ENCODE results near the gene SLC13A5. TPM values are rescaled to one million over a fixed set of nuclear protein-coding genes. Genes with fewer than 3 reads are reported as not detected.
"Not testable (repeated sequence)": the region's sequence is repeated elsewhere in the genome, so short reads cannot be mapped to it uniquely, and the experiment has no call there.

Gene SLC13A5
- total and polyA plus RNA-seq, 4 donors = 0.10 to 0.36 TPM; not detected in 2

GRCh38 chr17:6667516-6667915 lies 45.7 kb downstream of the SLC13A5 start:
- Histone ChIP-seq H3K4me3 (ENCODE audit: low read length in 2 of 2) (no peak overlapping the region), H3K4me1 (ENCODE audit: control insufficient read depth in 1 of 2, insufficient read depth in 2 of 2, low read length in 2 of 2) (no peaks in the 10 kb centered on the region), H3K36me3 (ENCODE audit: control insufficient read depth in 1 of 2, insufficient read depth in 2 of 2, low read length in 1 of 2) (no peaks in the 10 kb centered on the region), H3K27me3 (ENCODE audit: control insufficient read depth in 1 of 2, insufficient read depth in 2 of 2, low read length in 1 of 2) (no peaks in the 10 kb centered on the region), H3K27ac (ENCODE audit: low read depth in 1 of 2, low read length in 2 of 2) (no peak overlapping the region), H3K9me3 (ENCODE audit: control insufficient read depth, low read length) (no peaks in the 10 kb centered on the region)
- intact Hi-C loops (cut with DNase I) = loop anchor here (10.0 kb wide), 2 partner anchors 177 to 337 kb away; no protein-coding TSS in a partner anchor
- ATAC-seq (ENCODE audit: low FRiP score) = no peak
- 26 to 37% methylated on average over 6 of the region's 6 CpGs for WGBS, 2 donors
- DNase-seq = no peak

- ATAC-seq (ENCODE audit: low FRiP score) (no peak), DNase-seq (no peak)
- Histone ChIP-seq H3K36me3 (ENCODE audit: control insufficient read depth in 1 of 2, insufficient read depth in 2 of 2, low read length in 1 of 2) (no peaks in the 10 kb centered on the region), H3K4me3 (ENCODE audit: low read length in 2 of 2) (no peak overlapping the region), H3K9me3 (ENCODE audit: control insufficient read depth, low read length) (no peaks in the 10 kb centered on the region), H3K27ac (ENCODE audit: low read depth in 1 of 2, low read length in 2 of 2) (no peak overlapping the region), H3K27me3 (ENCODE audit: control insufficient read depth in 1 of 2, insufficient read depth in 2 of 2, low read length in 1 of 2) (no peaks in the 10 kb centered on the region), H3K4me1 (ENCODE audit: control insufficient read depth in 1 of 2, insufficient read depth in 2 of 2, low read length in 2 of 2) (no peaks in the 10 kb centered on the region)
- 89 to 94% methylated on average over 6 of the region's 6 CpGs for WGBS, 2 donors
- intact Hi-C loops (cut with DNase I) = loop anchor here (10.0 kb wide), 2 partner anchors 178 to 338 kb away; no protein-coding TSS in a partner anchor
Measured at GRCh38 chr17:6666557-6666956, 46.6 kb downstream of the SLC13A5 start.

GRCh38 chr17:6666077-6666521 lies 47.1 kb downstream of the SLC13A5 start:
- intact Hi-C loops (cut with DNase I) = loop anchor here (10.0 kb wide), 2 partner anchors 179 to 339 kb away; no protein-coding TSS in a partner anchor
- peak; percentile 87 for ATAC-seq (ENCODE audit: low FRiP score)
- Histone ChIP-seq H3K27me3 (ENCODE audit: control insufficient read depth in 1 of 2, insufficient read depth in 2 of 2, low read length in 1 of 2) (no peaks in the 10 kb centered on the region), H3K27ac (ENCODE audit: low read depth in 1 of 2, low read length in 2 of 2) (no peak overlapping the region), H3K9me3 (ENCODE audit: control insufficient read depth, low read length) (no peaks in the 10 kb centered on the region), H3K4me1 (ENCODE audit: control insufficient read depth in 1 of 2, insufficient read depth in 2 of 2, low read length in 2 of 2) (no peaks in the 10 kb centered on the region), H3K36me3 (ENCODE audit: control insufficient read depth in 1 of 2, insufficient read depth in 2 of 2, low read length in 1 of 2) (no peaks in the 10 kb centered on the region), H3K4me3 (ENCODE audit: low read length in 2 of 2) (no peak overlapping the region)
- WGBS, 2 donors = 14 to 16% methylated on average over 9 of the region's 9 CpGs
- DNase-seq = peak; percentile 72 to 82

DNA sequence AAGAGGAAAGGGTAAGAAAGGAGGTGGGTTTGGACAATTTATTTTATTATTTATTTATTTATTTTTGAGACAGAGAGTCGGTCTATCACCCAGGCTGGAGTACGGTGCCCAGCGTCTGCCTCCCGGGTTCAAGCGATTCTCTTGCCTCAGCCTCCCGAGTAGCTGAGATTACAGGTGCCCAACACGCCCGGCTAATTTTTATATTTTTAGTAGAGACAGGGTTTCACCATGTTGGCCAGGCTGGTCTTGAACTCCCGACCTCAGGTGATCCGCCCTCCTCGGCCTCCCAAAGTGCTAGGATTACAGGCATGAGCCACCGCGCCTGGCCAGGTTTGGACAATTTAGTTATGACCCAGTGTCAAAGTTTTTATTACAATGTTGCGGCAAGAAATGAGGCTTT lies 50.0 kb downstream of the SLC13A5 start:
- not testable (repeated sequence) for DNase-seq; H3K36me3 ChIP-seq (ENCODE audit: control insufficient read depth in 1 of 2, insufficient read depth in 2 of 2, low read length in 1 of 2); H3K4me1 ChIP-seq (ENCODE audit: control insufficient read depth in 1 of 2, insufficient read depth in 2 of 2, low read length in 2 of 2); H3K27ac ChIP-seq (ENCODE audit: low read depth in 1 of 2, low read length in 2 of 2); H3K4me3 ChIP-seq (ENCODE audit: low read length in 2 of 2); H3K9me3 ChIP-seq (ENCODE audit: control insufficient read depth, low read length); ATAC-seq (ENCODE audit: low FRiP score); H3K27me3 ChIP-seq (ENCODE audit: control insufficient read depth in 1 of 2, insufficient read depth in 2 of 2, low read length in 1 of 2)
- WGBS, 2 donors = 90 to 92% methylated on average over 14 of the region's 14 CpGs
- intact Hi-C loops (cut with DNase I) = loop anchor here (10.0 kb wide), 2 partner anchors 182 to 342 kb away; no protein-coding TSS in a partner anchor

DNA sequence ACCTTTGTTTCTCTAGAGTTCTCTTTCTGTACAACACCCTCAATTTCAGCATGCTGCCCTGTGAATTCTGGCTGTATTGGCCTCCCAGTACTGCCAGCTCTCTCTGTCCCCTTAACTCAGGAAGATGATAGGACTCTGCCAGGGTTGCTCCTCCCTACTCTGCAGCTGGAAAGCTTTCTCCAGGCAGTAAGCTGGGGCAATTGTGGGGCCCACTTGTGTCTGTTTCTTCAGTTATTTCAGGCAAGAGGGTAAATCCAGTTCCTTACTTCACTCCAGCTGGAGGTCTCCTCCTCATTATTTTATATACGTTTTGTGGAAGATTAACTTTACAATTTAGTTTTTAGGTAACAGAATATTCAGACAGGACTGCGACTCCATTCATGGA lies 51.7 kb downstream of the SLC13A5 start:
- DNase-seq (no peak), ATAC-seq (ENCODE audit: low FRiP score) (no peak)
- intact Hi-C loops (cut with DNase I) = loop anchor here (10.0 kb wide), 2 partner anchors 183 to 343 kb away; no protein-coding TSS in a partner anchor
- Histone ChIP-seq H3K36me3 (ENCODE audit: control insufficient read depth in 1 of 2, insufficient read depth in 2 of 2, low read length in 1 of 2) (no peaks in the 10 kb centered on the region), H3K27ac (ENCODE audit: low read depth in 1 of 2, low read length in 2 of 2) (no peak overlapping the region), H3K4me3 (ENCODE audit: low read length in 2 of 2) (no peak overlapping the region), H3K27me3 (ENCODE audit: control insufficient read depth in 1 of 2, insufficient read depth in 2 of 2, low read length in 1 of 2) (no peaks in the 10 kb centered on the region), H3K9me3 (ENCODE audit: control insufficient read depth, low read length) (no peaks in the 10 kb centered on the region), H3K4me1 (ENCODE audit: control insufficient read depth in 1 of 2, insufficient read depth in 2 of 2, low read length in 2 of 2) (no peaks in the 10 kb centered on the region)
- WGBS, 2 donors = 74 to 80% methylated on average over 2 of the region's 2 CpGs

GRCh38 chr17:6660805-6661463 lies 52.2 kb downstream of the SLC13A5 start:
- Histone ChIP-seq H3K4me3 (ENCODE audit: low read length in 2 of 2) (no peak overlapping the region), H3K9me3 (ENCODE audit: control insufficient read depth, low read length) (no peaks in the 10 kb centered on the region), H3K27me3 (ENCODE audit: control insufficient read depth in 1 of 2, insufficient read depth in 2 of 2, low read length in 1 of 2) (no peaks in the 10 kb centered on the region), H3K27ac (ENCODE audit: low read depth in 1 of 2, low read length in 2 of 2) (no peak overlapping the region), H3K36me3 (ENCODE audit: control insufficient read depth in 1 of 2, insufficient read depth in 2 of 2, low read length in 1 of 2) (no peaks in the 10 kb centered on the region), H3K4me1 (ENCODE audit: control insufficient read depth in 1 of 2, insufficient read depth in 2 of 2, low read length in 2 of 2) (no peaks in the 10 kb centered on the region)
- ATAC-seq (ENCODE audit: low FRiP score) (no peak), DNase-seq (no peak)
- intact Hi-C loops (cut with DNase I) = loop anchor here (10.0 kb wide), 2 partner anchors 184 to 344 kb away; no protein-coding TSS in a partner anchor
- WGBS, 2 donors = 52 to 54% methylated on average over 11 of the region's 11 CpGs

DNA sequence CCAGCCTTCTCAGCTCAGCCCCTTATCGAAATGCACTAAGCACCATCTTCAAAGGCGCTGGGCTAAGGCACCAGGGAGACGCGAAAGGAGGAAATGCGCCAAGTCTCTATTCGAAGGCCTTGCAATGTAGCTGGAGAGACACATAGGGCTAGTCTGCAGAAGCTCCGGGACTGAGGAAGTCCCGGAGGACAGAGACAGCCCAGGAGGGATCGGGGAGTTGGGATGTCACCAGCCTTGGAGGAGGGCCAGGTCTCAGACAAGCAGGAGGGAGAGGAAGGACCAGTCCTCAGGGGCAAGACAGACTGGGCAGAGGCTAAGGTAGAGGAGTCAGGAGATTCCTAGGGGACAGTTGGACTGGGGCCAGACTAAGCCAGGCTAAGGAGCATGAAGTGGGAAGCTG lies 53.1 kb downstream of the SLC13A5 start:
- DNase-seq = no peak
- H3K9me3 ChIP-seq (ENCODE audit: control insufficient read depth, low read length) = no peaks in the 10 kb centered on the region
- H3K27ac ChIP-seq (ENCODE audit: low read depth in 1 of 2, low read length in 2 of 2) = no peak overlapping the region
- 76 to 80% methylated on average over 9 of the region's 9 CpGs for WGBS, 2 donors
- H3K4me1 ChIP-seq (ENCODE audit: control insufficient read depth in 1 of 2, insufficient read depth in 2 of 2, low read length in 2 of 2) = no peaks in the 10 kb centered on the region
- H3K36me3 ChIP-seq (ENCODE audit: control insufficient read depth in 1 of 2, insufficient read depth in 2 of 2, low read length in 1 of 2) = no peaks in the 10 kb centered on the region
- intact Hi-C loops (cut with DNase I) = loop anchor here (10.0 kb wide), 2 partner anchors 185 to 345 kb away; no protein-coding TSS in a partner anchor
- H3K4me3 ChIP-seq (ENCODE audit: low read length in 2 of 2) = no peak overlapping the region
- ATAC-seq (ENCODE audit: low FRiP score) = no peak
- H3K27me3 ChIP-seq (ENCODE audit: control insufficient read depth in 1 of 2, insufficient read depth in 2 of 2, low read length in 1 of 2) = no peaks in the 10 kb centered on the region

- DNase-seq; ATAC-seq (ENCODE audit: low FRiP score); H3K27me3 ChIP-seq (ENCODE audit: control insufficient read depth in 1 of 2, insufficient read depth in 2 of 2, low read length in 1 of 2); H3K4me3 ChIP-seq (ENCODE audit: low read length in 2 of 2); H3K9me3 ChIP-seq (ENCODE audit: control insufficient read depth, low read length); H3K36me3 ChIP-seq (ENCODE audit: control insufficient read depth in 1 of 2, insufficient read depth in 2 of 2, low read length in 1 of 2); H3K4me1 ChIP-seq (ENCODE audit: control insufficient read depth in 1 of 2, insufficient read depth in 2 of 2, low read length in 2 of 2); intact Hi-C loops (cut with DNase I); H3K27ac ChIP-seq (ENCODE audit: low read depth in 1 of 2, low read length in 2 of 2): not testable (repeated sequence)
- WGBS, 2 donors = 75 to 88% methylated on average over 2 to 4 of the region's 5 CpGs
Measured at GRCh38 chr17:6658411-6658810, 54.8 kb downstream of the SLC13A5 start.
